ENCODE results near the gene TMEM207. TPM values are rescaled to one million over a fixed set of nuclear protein-coding genes. Genes with fewer than 3 reads are reported as not detected.
A peak's percentile ranks its signal among the peaks of the same experiment; 100 is the strongest.

The TMEM207 gene
- total RNA-seq, 1 donor from 2014 or later = not detected

GRCh38 chr3:190444576-190445145 is 5.0 kb downstream of the TMEM207 start:
- no peak for DNase-seq (ENCODE audit: low spot score)

- no peak for DNase-seq (ENCODE audit: low spot score)
These were observed 5.7 kb downstream of the TMEM207 start for GRCh38 chr3:190444006-190444405.

- DNase-seq (ENCODE audit: low spot score) = no peak
These were observed 6.4 kb downstream of the TMEM207 start for GRCh38 chr3:190443257-190443656.

GRCh38 chr3:190442240-190442639 is 7.5 kb downstream of the TMEM207 start:
- DNase-seq (ENCODE audit: low spot score) = no peak

- no peak for DNase-seq (ENCODE audit: low spot score)
These were observed 13.4 kb downstream of the TMEM207 start for GRCh38 chr3:190436331-190436730.

- no peak for DNase-seq (ENCODE audit: low spot score)
These were observed 14.1 kb downstream of the TMEM207 start for GRCh38 chr3:190435618-190436017.

- DNase-seq (ENCODE audit: low spot score) = no peak
These were observed 16.1 kb downstream of the TMEM207 start for GRCh38 chr3:190433626-190434025.

- no peak for DNase-seq (ENCODE audit: low spot score)
These were observed 17.5 kb downstream of the TMEM207 start for GRCh38 chr3:190432216-190432615.

- no peak for DNase-seq (ENCODE audit: low spot score)
These were observed 18.8 kb downstream of the TMEM207 start for GRCh38 chr3:190430906-190431305.

- no peak for DNase-seq (ENCODE audit: low spot score)
These were observed 20.0 kb downstream of the TMEM207 start for GRCh38 chr3:190429681-190430080.

GRCh38 chr3:190426806-190427507 is 22.7 kb downstream of the TMEM207 start:
- DNase-seq (ENCODE audit: low spot score) = no peak

GRCh38 chr3:190425833-190426232 is 23.9 kb downstream of the TMEM207 start:
- no peak for DNase-seq (ENCODE audit: low spot score)

- DNase-seq (ENCODE audit: low spot score) = peak; percentile 45
These were observed 24.9 kb downstream of the TMEM207 start for GRCh38 chr3:190424478-190425439.

GRCh38 chr3:190424108-190424477 is 25.6 kb downstream of the TMEM207 start:
- DNase-seq (ENCODE audit: low spot score) = no peak

- DNase-seq (ENCODE audit: low spot score) = no peak
These were observed 35.4 kb downstream of the TMEM207 start for GRCh38 chr3:190414297-190414696.

GRCh38 chr3:190404715-190405114 is 45.0 kb downstream of the TMEM207 start:
- DNase-seq (ENCODE audit: low spot score) = no peak

- no peak for DNase-seq (ENCODE audit: low spot score)
These were observed 47.7 kb downstream of the TMEM207 start for GRCh38 chr3:190401963-190402362.

GRCh38 chr3:190399677-190400076 is 50.0 kb downstream of the TMEM207 start:
- no peak for DNase-seq (ENCODE audit: low spot score)

GRCh38 chr3:190397889-190398288 is 51.8 kb downstream of the TMEM207 start:
- DNase-seq (ENCODE audit: low spot score) = no peak

- no peak for DNase-seq (ENCODE audit: low spot score)
These were observed 53.7 kb downstream of the TMEM207 start for GRCh38 chr3:190396001-190396400.

GRCh38 chr3:190388703-190389102 is 61.0 kb downstream of the TMEM207 start:
- DNase-seq (ENCODE audit: low spot score) = no peak

GRCh38 chr3:190387578-190388213 is 62.0 kb downstream of the TMEM207 start, which contains the start of gene CLDN16:
CLDN16 (plus strand) TSS chr3:190388163; CDS start chr3:190388330, 167 bp downstream.
- DNase-seq (ENCODE audit: low spot score) = no peak
